Activated CD4-positive, alpha-beta memory T cell treated with anti-CD3 and anti-CD28 coated beads, Interleukin-2, amount 10 ng/mL, durations not matched to agents 7 days and 5 days (primary cell): Measurements from ENCODE around the gene KCNK4. TPM values are rescaled to one million over a fixed set of nuclear protein-coding genes. Genes with fewer than 3 reads are reported as not detected.

ENCODE experiments used
- CTCF ChIA-PET: fragments of 350-600 bp; sonication (Branson Sonifier 250); formaldehyde crosslinking; loops from one replicate; lab custom pipeline; 2021; ENCODE audit warnings: antibody characterized with exemption, inconsistent platforms; lab: Charles Lee
- POLR2A ChIA-PET: fragments of 350-600 bp; sonication (Branson Sonifier 250); formaldehyde crosslinking; loops from one replicate; lab custom pipeline; 2021; ENCODE audit warnings: antibody characterized with exemption; lab: Charles Lee
- DNase-seq: peaks from one replicate; pipeline ENCODE4 v3.0.0-alpha.2; 2020
- H3K27ac Mint-ChIP-seq: one replicate; pipeline ENCODE4 v1.8.0; 2021; ENCODE audit warnings: mild to moderate bottlenecking, mixed read lengths
- H3K27me3 Mint-ChIP-seq: one replicate; pipeline ENCODE4 v1.8.0; 2021; ENCODE audit warnings: mixed read lengths
- H3K36me3 Mint-ChIP-seq: one replicate; pipeline ENCODE4 v1.8.0; 2021; ENCODE audit warnings: low read depth, mixed read lengths
- H3K4me1 Mint-ChIP-seq: one replicate; pipeline ENCODE4 v1.8.0; 2021; ENCODE audit warnings: mixed read lengths
- H3K4me3 Mint-ChIP-seq: one replicate; pipeline ENCODE4 v1.8.0; 2021; ENCODE audit warnings: mild to moderate bottlenecking, mixed read lengths
- H3K9me3 Mint-ChIP-seq: one replicate; pipeline ENCODE4 v1.8.0; 2021; ENCODE audit warnings: mixed read lengths
- total RNA-seq, 2 experiments: library from RNA; stranded (reverse); gene quantifications; one replicate each; pipeline ENCODE4 v1.2.3, GENCODE V29; 2021

KCNK4 gene
- total RNA-seq, 2 experiments from 2014 or later, result 0.15 TPM; not detected in 1

DNA sequence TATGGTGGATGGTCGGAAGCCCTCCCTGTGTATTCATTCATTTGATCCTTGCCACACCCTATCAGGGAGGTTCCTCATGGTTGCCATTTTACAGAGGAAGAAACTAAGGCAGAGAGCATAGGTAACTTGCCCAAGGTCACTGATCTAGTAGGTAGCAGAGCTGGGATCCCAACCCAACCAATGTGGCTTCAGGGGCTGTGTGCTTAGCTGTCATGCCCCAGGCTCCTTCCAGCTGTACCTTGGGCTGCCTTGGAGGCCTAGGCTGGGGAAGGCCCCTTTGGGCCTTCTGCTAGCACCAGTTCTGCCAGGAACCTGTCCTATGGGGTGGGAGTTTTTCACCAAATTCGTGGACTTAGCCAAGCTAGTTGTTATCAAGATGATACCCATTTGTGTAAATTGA lies 15.3 kb upstream of the KCNK4 start:
- Mint-ChIP-seq H3K4me3 (no peak overlapping the region), H3K36me3 (peaks cover 14% of the 10 kb centered on the region), H3K4me1 (peaks cover 15% of the 10 kb centered on the region), H3K27ac (no peak overlapping the region), H3K9me3 (no peaks in the 10 kb centered on the region), H3K27me3 (no peaks in the 10 kb centered on the region)
- CTCF ChIA-PET, result no interaction called here
- no peak for DNase-seq
- POLR2A ChIA-PET, result interaction anchor here (1.4 to 2.3 kb wide), 2 partner anchors 9 to 14 kb away, joined by 6 to 8 read pairs; partner anchors contain the start of genes BAD and GPR137

DNA sequence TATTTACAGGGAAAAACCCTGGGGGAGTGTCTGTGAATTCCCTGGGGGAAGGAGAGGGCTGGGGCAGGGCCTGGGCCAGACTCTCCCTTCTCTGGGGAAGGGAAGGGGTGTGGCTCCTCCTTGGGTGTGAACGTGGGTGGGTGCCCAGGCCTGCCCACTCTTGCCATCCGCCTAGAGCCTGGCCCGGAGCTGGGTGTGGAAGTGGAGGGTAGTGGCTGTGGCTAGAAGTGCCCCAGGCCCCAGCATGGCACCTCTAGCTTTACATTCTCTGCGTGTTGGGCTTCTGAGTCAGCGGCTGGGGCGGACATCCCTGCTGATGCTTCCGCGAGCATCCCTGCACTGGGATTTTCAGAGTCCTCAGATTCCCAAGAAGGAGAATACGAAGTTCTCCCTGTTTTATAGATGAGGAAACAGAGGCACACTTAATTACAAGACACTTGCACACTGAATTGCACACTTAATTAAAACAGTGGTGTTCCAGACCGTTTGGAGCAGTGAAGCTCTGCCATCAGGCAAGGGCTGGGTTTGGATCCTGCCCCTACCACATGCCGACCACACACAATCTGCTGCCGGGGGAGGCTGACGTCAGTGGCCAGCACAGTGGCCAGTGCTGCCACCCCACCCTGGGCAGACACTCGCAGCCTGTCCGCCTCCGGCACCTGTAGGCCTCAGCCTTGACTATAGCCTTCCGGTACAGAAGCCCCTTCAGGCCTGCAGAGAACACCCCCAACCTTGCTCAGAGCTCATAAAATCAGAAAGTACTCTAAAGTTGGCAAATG lies 14.3 kb upstream of the KCNK4 start:
- CTCF ChIA-PET, result interaction anchor here (0.8 to 1.0 kb wide), 3 partner anchors 8 to 28 kb away, joined by 3 to 4 read pairs (median 3); no protein-coding TSS in a partner anchor

DNA sequence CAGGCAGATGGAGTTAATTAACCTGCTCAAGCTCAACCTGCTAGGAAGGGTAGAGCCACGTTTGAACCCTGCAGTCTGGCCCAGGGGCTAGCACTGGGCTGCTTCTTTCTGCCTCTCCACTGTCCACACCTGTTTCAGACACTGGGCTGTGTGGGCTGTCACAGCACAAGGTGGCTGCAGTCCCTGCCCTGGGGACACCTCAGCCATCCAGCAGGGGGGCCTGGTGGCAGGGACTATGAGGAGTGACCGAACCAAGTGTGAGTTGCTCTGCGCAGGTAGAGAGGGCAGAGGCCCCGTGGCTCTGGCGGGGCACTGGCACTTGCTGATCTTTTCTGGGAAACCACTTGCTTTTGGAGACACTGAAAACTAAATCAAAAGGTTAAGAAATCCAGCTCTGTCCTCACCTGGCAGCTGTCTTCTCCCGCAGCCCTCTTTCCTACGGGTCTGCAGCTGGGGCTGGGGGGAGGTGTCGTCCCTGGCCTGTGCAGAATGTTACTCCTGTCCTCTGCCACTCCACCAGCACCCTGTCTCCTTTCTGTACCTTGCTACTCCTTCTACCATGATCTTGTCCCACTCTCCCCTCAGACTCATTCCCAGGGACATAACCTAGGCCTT lies 12.4 kb upstream of the KCNK4 start:
- H3K27me3 Mint-ChIP-seq, result no peaks in the 10 kb centered on the region
- no peak for DNase-seq
- H3K4me3 Mint-ChIP-seq, result no peak overlapping the region
- H3K9me3 Mint-ChIP-seq, result no peaks in the 10 kb centered on the region
- peaks cover 23% of the 10 kb centered on the region for H3K4me1 Mint-ChIP-seq
- H3K36me3 Mint-ChIP-seq, result peaks cover 21% of the 10 kb centered on the region
- ChIA-PET POLR2A (interaction anchor here (11.0 kb wide), 1 partner anchor 9 kb away, joined by 161 read pairs; no protein-coding TSS in a partner anchor), CTCF (interaction anchor here (2.0 kb wide), 1 partner anchor 22 kb away, joined by 8 read pairs; no protein-coding TSS in a partner anchor)
- no peak overlapping the region for H3K27ac Mint-ChIP-seq

More for the DNA sequence above, 14.3 kb upstream of the KCNK4 start:
- peaks cover 19% of the 10 kb centered on the region for H3K4me1 Mint-ChIP-seq
- no peak overlapping the region for H3K27ac Mint-ChIP-seq
- POLR2A ChIA-PET, result interaction anchor here (1.4 to 2.3 kb wide), 2 partner anchors 8 to 13 kb away, joined by 6 to 8 read pairs; partner anchors contain the start of genes BAD and GPR137
- H3K4me3 Mint-ChIP-seq, result no peak overlapping the region
- no peaks in the 10 kb centered on the region for H3K27me3 Mint-ChIP-seq
- no peaks in the 10 kb centered on the region for H3K9me3 Mint-ChIP-seq
- peaks cover 20% of the 10 kb centered on the region for H3K36me3 Mint-ChIP-seq
- no peak for DNase-seq

- Mint-ChIP-seq H3K36me3 (peaks cover 16% of the 10 kb centered on the region), H3K4me1 (peaks cover 33% of the 10 kb centered on the region), H3K27me3 (no peaks in the 10 kb centered on the region), H3K9me3 (no peaks in the 10 kb centered on the region), H3K27ac (no peak overlapping the region), H3K4me3 (no peak overlapping the region)
- POLR2A ChIA-PET, result interaction anchor here (5.7 to 11.0 kb wide), 2 partner anchors 12 to 22 kb away, joined by 41 to 161 read pairs; partner anchors contain the start of gene ESRRA
- CTCF ChIA-PET, result interaction anchor here (4.4 to 4.7 kb wide), 2 partner anchors 11 to 76 kb away, joined by 27 to 36 read pairs; partner anchors contain the start of gene FERMT3
- no peak for DNase-seq
Measured at GRCh38 chr11:64281957-64282770, 8.9 kb upstream of the KCNK4 start.

- Mint-ChIP-seq H3K9me3 (no peaks in the 10 kb centered on the region), H3K4me3 (peak overlapping the region; percentile 83), H3K36me3 (peaks cover 16% of the 10 kb centered on the region), H3K27ac (peak overlapping the region; percentile 4), H3K27me3 (no peaks in the 10 kb centered on the region), H3K4me1 (peaks cover 33% of the 10 kb centered on the region)
- no peak for DNase-seq
- CTCF ChIA-PET, result interaction anchor here (3.0 to 4.7 kb wide), 3 partner anchors 12 to 77 kb away, joined by 27 to 42 read pairs (median 36); partner anchors contain the start of genes CATSPERZ and FERMT3
- POLR2A ChIA-PET, result interaction anchor here (1.6 to 11.0 kb wide), 5 partner anchors 13 to 76 kb away, joined by 3 to 161 read pairs (median 23); partner anchors contain the start of genes ESRRA, FERMT3 and PPP1R14B
Measured at GRCh38 chr11:64283092-64283491, 8.0 kb upstream of the KCNK4 start.

GRCh38 chr11:64284048-64284961 lies 6.8 kb upstream of the KCNK4 start, which contains the start of gene BAD:
Gene BAD (minus strand): TSS chr11:64284665. CDS start chr11:64284368, 297 bp downstream.
- Mint-ChIP-seq H3K36me3 (peaks cover 10% of the 10 kb centered on the region), H3K27me3 (no peaks in the 10 kb centered on the region), H3K27ac (peak within 1 kb of the TSS; percentile 82), H3K9me3 (no peaks in the 10 kb centered on the region), H3K4me3 (peak within 1 kb of the TSS; percentile 83), H3K4me1 (peaks cover 28% of the 10 kb centered on the region)
- ChIA-PET CTCF (interaction anchor here (1.2 to 4.7 kb wide), 5 partner anchors 13 to 78 kb away, joined by 5 to 42 read pairs (median 27); partner anchors contain the start of genes CATSPERZ, FERMT3, PRDX5 and TRMT112), POLR2A (interaction anchor here (1.0 to 11.0 kb wide), 14 partner anchors 8 to 99 kb away, joined by 3 to 161 read pairs (median 8); partner anchors contain the start of genes CATSPERZ, ESRRA, FERMT3 and FKBP2)
- peak; percentile 95 for DNase-seq

- Mint-ChIP-seq H3K9me3 (no peaks in the 10 kb centered on the region), H3K36me3 (peaks cover 10% of the 10 kb centered on the region), H3K27me3 (peaks cover 2% of the 10 kb centered on the region), H3K27ac (peak within 1 kb of the TSS; percentile 82), H3K4me3 (peak within 1 kb of the TSS; percentile 83), H3K4me1 (peaks cover 28% of the 10 kb centered on the region)
- POLR2A ChIA-PET, result interaction anchor here (1.0 to 11.0 kb wide), 13 partner anchors 9 to 100 kb away, joined by 3 to 161 read pairs (median 8); partner anchors contain the start of genes CATSPERZ, ESRRA, FERMT3 and FKBP2
- DNase-seq, result peak; percentile 90
- CTCF ChIA-PET, result interaction anchor here (0.7 to 4.7 kb wide), 7 partner anchors 14 to 79 kb away, joined by 3 to 42 read pairs (median 5); partner anchors contain the start of genes CATSPERZ, FERMT3, FKBP2 and PRDX5
Measured at GRCh38 chr11:64284962-64285884, 5.9 kb upstream of the KCNK4 start, which contains the start of gene GPR137. Gene GPR137 (plus strand): TSS chr11:64285848. CDS start chr11:64286525, 677 bp downstream.

GRCh38 chr11:64285885-64286800 lies 5.0 kb upstream of the KCNK4 start:
- Mint-ChIP-seq H3K4me3 (peak overlapping the region; percentile 79), H3K9me3 (no peaks in the 10 kb centered on the region), H3K27me3 (peaks cover 11% of the 10 kb centered on the region), H3K27ac (peak overlapping the region; percentile 70), H3K36me3 (peaks cover 14% of the 10 kb centered on the region), H3K4me1 (peaks cover 32% of the 10 kb centered on the region)
- POLR2A ChIA-PET, result interaction anchor here (1.6 to 11.0 kb wide), 8 partner anchors 10 to 101 kb away, joined by 3 to 161 read pairs (median 13); partner anchors contain the start of genes CATSPERZ, ESRRA, FERMT3 and STIP1
- peak; percentile 53 for DNase-seq
- CTCF ChIA-PET, result interaction anchor here (0.7 to 4.7 kb wide), 7 partner anchors 15 to 83 kb away, joined by 3 to 42 read pairs (median 4); partner anchors contain the start of genes CATSPERZ, FERMT3 and FKBP2

- Mint-ChIP-seq H3K4me3 (peak overlapping the region; percentile 79), H3K9me3 (no peaks in the 10 kb centered on the region), H3K27me3 (peaks cover 11% of the 10 kb centered on the region), H3K36me3 (peaks cover 10% of the 10 kb centered on the region), H3K27ac (peak overlapping the region; percentile 70), H3K4me1 (peaks cover 28% of the 10 kb centered on the region)
- no peak for DNase-seq
- POLR2A ChIA-PET, result interaction anchor here (1.6 to 11.0 kb wide), 4 partner anchors 17 to 62 kb away, joined by 3 to 161 read pairs (median 24); partner anchors contain the start of gene ESRRA
- CTCF ChIA-PET, result interaction anchor here (0.8 to 4.7 kb wide), 3 partner anchors 17 to 83 kb away, joined by 3 to 27 read pairs (median 4); partner anchors contain the start of gene FERMT3
Measured at GRCh38 chr11:64286801-64287159, 4.3 kb upstream of the KCNK4 start.
